Tibial artery (tissue), 4 donors: ENCODE data around the gene MED12L.

Experiments used
- DNase-seq, 2 donors: peaks; one replicate each; pipeline ENCODE4 v3.0.0-alpha.2; 2019
- H3K27ac ChIP-seq, 2 donors: fragments of 200-600 bp; sonication (generic) in 1 of 2; 1 replicate in 1 of 2; 2 replicates in 1 of 2; pipeline ENCODE4 v1.5.1; 2018 to 2019; ENCODE audit warnings: mild to moderate bottlenecking in 1 of 2
- H3K27me3 ChIP-seq, 2 donors: fragments of 200-600 bp; sonication (generic) in 1 of 2; one replicate each; pipeline versions ENCODE4 v1.5.1 to v1.6.0; 2016 to 2019
- H3K36me3 ChIP-seq, 3 donors: fragments of 200-600 bp; sonication (generic) in 2 of 3; one replicate each; pipeline ENCODE4 v1.5.1; 2016 to 2019; ENCODE audit warnings: mild to moderate bottlenecking in 2 of 3
- H3K4me1 ChIP-seq, 4 donors: fragments of 200-600 bp; sonication (generic) in 2 of 4; 1 replicate in 3 of 4; 2 replicates in 1 of 4; pipeline ENCODE4 v1.5.1; 2016 to 2019
- H3K4me3 ChIP-seq, 2 donors: fragments of 200-600 bp; sonication (generic) in 1 of 2; 1 replicate in 1 of 2; 2 replicates in 1 of 2; pipeline ENCODE4 v1.5.1; 2018 to 2019; ENCODE audit warnings: mild to moderate bottlenecking in 2 of 2
- H3K9me3 ChIP-seq, 3 donors: fragments of 200-600 bp; sonication (generic) in 1 of 3; one replicate each; pipeline ENCODE4 v1.5.1; 2016 to 2019
- intact Hi-C: fragments of 100-400 bp; cut with DNase I; formaldehyde crosslinking; loops from one replicate; pipeline ENCODE4 v1.15.0; 2023; ENCODE audit warnings: low total_unique reads
- TF ChIP-seq, protein P1 (sequence below), 2 experiments: fragments of 200-600 bp in 1 of 2; fragments of 450-650 bp in 1 of 2; IDR thresholded peaks; one replicate each; pipeline ENCODE4 v1.5.1; 2017 to 2019; ENCODE audit warnings: antibody characterized with exemption in 2 of 2, mild to moderate bottlenecking in 1 of 2, moderate library complexity in 1 of 2

The MED12L gene

DNA sequence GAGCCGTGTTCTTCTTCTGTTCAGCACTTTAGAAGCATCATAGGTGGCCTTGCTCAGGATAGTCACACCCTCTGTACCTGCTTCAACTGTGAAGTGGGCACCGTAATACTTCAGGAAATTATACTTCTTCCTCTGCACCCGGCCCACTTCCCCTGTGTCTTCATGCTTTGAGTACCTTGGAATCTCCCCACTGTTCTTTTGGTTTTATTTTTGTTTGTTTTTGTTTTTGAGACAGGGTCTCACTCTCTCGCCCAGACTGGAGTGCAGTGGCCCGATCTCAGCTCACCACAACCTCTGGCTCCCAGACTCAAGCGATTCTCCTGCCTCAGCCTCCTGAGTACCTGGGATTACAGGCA is 191.2 kb downstream of the MED12L start:
- intact Hi-C loops = no loop called here
- TF ChIP-seq, protein P1, sequence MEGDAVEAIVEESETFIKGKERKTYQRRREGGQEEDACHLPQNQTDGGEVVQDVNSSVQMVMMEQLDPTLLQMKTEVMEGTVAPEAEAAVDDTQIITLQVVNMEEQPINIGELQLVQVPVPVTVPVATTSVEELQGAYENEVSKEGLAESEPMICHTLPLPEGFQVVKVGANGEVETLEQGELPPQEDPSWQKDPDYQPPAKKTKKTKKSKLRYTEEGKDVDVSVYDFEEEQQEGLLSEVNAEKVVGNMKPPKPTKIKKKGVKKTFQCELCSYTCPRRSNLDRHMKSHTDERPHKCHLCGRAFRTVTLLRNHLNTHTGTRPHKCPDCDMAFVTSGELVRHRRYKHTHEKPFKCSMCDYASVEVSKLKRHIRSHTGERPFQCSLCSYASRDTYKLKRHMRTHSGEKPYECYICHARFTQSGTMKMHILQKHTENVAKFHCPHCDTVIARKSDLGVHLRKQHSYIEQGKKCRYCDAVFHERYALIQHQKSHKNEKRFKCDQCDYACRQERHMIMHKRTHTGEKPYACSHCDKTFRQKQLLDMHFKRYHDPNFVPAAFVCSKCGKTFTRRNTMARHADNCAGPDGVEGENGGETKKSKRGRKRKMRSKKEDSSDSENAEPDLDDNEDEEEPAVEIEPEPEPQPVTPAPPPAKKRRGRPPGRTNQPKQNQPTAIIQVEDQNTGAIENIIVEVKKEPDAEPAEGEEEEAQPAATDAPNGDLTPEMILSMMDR (IDR thresholded peaks at IDR 0.05) = no peak
- H3K9me3 ChIP-seq = no peaks in the 10 kb centered on the region
- no peak overlapping the region for H3K4me3 ChIP-seq
- no peak for DNase-seq
- H3K4me1 ChIP-seq = peaks cover 0 to under 1% (median 0%) of the 10 kb centered on the region in 4 donors
- no peaks in the 10 kb centered on the region for H3K27me3 ChIP-seq
- no peak overlapping the region for H3K27ac ChIP-seq
- H3K36me3 ChIP-seq = no peaks in the 10 kb centered on the region

DNA sequence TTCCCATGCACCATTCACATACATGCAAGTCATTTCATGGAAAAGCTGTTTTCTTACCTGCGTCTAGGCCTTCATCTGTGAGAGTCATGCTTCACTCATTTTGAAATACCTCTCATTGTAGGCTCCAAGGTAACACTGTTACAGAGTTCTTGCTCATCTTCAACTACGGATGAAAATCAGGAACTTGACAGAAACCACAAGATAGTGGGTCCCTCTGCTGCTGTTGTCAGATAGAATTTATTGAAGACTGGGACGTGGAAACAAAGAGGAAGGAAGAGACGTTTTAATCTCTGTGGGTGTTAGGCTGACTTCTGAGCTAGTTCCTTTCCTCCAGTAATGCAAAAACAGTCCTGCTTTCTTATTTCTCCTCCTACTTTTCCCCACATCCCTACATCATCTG is 192.8 kb downstream of the MED12L start, which contains the start of gene P2RY14:
TSS of gene P2RY14 (minus strand) at position 313 of the 400 bp plus-strand sequence. CDS start 64,226 bp downstream, outside the sequence.
- DNase-seq = no peak
- H3K4me3 ChIP-seq = no peak within 1 kb of the TSS
- H3K27me3 ChIP-seq = no peaks in the 10 kb centered on the region
- intact Hi-C loops = no loop called here
- TF ChIP-seq, protein P1 (IDR thresholded peaks at IDR 0.05) = no peak
- H3K9me3 ChIP-seq = no peaks in the 10 kb centered on the region
- no peaks in the 10 kb centered on the region for H3K36me3 ChIP-seq
- H3K27ac ChIP-seq = no peak within 1 kb of the TSS
- H3K4me1 ChIP-seq = peaks cover 0 to 8% (median 0%) of the 10 kb centered on the region in 4 donors

DNA sequence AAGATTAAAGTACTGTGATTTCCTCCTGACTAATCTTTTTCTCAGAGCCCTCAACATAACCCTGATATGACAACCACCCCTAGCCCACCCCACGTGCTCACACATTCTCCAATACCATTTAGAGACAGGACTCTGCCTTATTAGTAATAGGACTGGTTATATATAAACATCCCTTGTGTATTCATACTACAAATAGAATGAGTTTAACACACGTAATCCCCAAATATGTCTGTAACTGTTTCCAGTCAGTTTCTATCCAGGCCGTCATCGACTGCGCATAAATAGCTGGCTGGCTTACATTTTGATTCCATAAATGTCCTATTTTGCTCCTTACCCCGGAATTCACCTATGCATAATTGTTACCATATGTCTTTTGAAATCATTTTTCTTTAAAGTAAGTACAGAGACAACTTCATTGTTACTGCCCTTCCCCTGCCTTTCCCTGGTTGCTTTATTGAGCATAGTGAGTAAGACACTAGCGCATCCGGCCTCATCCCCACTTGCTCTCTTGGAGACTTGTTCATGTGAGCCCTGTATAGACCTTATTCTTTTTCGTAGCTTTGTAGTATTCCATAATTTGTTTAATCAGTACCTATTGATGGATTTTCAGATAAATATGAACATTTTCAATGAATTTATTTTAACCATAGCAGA is 196.3 kb downstream of the MED12L start:
- no peak for DNase-seq

DNA sequence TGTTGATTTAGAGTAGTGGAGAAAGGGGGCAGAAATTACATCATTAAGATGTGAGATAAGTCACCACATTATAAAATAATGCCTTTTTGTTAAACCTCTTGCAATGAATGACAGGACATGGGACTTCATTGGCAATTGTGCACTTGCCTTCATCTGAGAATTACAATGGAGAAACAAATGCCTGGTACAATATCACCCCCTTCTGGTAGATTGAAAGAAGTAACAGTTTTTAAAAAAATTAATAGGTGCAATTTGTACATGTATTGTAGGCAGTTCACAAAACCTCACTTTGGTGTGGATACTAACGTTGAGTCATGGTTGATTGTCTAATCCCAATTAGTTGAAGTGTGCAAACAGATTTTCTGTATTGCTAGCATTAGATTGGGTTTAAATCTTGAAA is 197.5 kb downstream of the MED12L start:
- intact Hi-C loops = loop anchor here (5.0 to 10.0 kb wide), 2 partner anchors 56 to 118 kb away; no protein-coding TSS in a partner anchor
- Histone ChIP-seq H3K27ac (no peak overlapping the region), H3K9me3 (no peaks in the 10 kb centered on the region), H3K4me3 (no peak overlapping the region), H3K27me3 (no peaks in the 10 kb centered on the region), H3K36me3 (no peaks in the 10 kb centered on the region), H3K4me1 (peaks cover 0 to 8% (median 0%) of the 10 kb centered on the region in 4 donors)
- DNase-seq = no peak
- TF ChIP-seq, protein P1 (IDR thresholded peaks at IDR 0.05) = peak; percentile 67 to 77

More for the DNA sequence above, 196.3 kb downstream of the MED12L start:
- Histone ChIP-seq H3K27ac (no peak overlapping the region), H3K9me3 (no peaks in the 10 kb centered on the region), H3K27me3 (no peaks in the 10 kb centered on the region), H3K4me3 (no peak overlapping the region), H3K4me1 (peaks cover 0 to 8% (median 0%) of the 10 kb centered on the region in 4 donors), H3K36me3 (no peaks in the 10 kb centered on the region)
- intact Hi-C loops = loop anchor here (5.0 to 10.0 kb wide), 2 partner anchors 54 to 117 kb away; no protein-coding TSS in a partner anchor
- TF ChIP-seq, protein P1 (IDR thresholded peaks at IDR 0.05) = no peak

DNA sequence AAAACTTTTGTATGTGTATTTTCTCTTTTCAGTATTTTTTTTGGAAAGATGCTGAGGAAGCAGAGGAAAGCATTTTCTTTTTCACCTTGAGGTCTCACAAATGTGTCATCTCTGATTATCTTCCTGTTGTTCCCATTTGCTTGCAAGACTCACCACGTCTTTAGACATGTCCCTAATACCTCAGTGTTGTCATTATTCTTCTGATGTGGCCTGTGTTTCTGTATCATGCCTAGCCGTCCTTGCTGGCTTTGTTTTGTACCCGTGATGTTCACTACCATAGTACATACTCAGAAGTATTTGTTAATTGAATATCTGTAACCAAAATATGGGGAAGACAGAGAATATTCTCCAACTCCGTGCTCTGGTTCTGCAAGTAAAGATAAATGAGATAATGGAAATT is 197.9 kb downstream of the MED12L start:
- DNase-seq = no peak
- H3K4me1 ChIP-seq = peaks cover 0 to 8% (median 0%) of the 10 kb centered on the region in 4 donors
- H3K36me3 ChIP-seq = no peaks in the 10 kb centered on the region
- H3K27me3 ChIP-seq = no peaks in the 10 kb centered on the region
- H3K4me3 ChIP-seq = no peak overlapping the region
- intact Hi-C loops = loop anchor here (5.0 to 10.0 kb wide), 2 partner anchors 56 to 119 kb away; no protein-coding TSS in a partner anchor
- TF ChIP-seq, protein P1 (IDR thresholded peaks at IDR 0.05) = no peak
- no peak overlapping the region for H3K27ac ChIP-seq
- no peaks in the 10 kb centered on the region for H3K9me3 ChIP-seq
